B cell (primary cell): Measurements from ENCODE around the gene CLEC4G. TPM values are rescaled to one million over a fixed set of nuclear protein-coding genes. Genes with fewer than 3 reads are reported as not detected.

Experiments used
- ATAC-seq: fragments of 200-7000 bp; cut with Tn5 transposase; one replicate; pipeline ENCODE4 v1.10.0; 2021; ENCODE audit warnings: low read depth, mild to moderate bottlenecking, moderate number of reproducible peaks, moderate library complexity
- CTCF ChIA-PET: fragments of 350-600 bp; sonication (Branson Sonifier 250); formaldehyde crosslinking; loops from one replicate; lab custom pipeline; 2021; ENCODE audit warnings: antibody characterized with exemption, inconsistent platforms; lab: Charles Lee
- POLR2A ChIA-PET: fragments of 350-600 bp; sonication (Branson Sonifier 250); formaldehyde crosslinking; loops from one replicate; lab custom pipeline; 2021; ENCODE audit warnings: antibody characterized with exemption; lab: Charles Lee
- DNase-seq: peaks from one replicate; pipeline ENCODE4 v3.0.0; 2013
- H2AFZ ChIP-seq: 2 replicates; pipeline ENCODE4 v1.6.1; 2012; ENCODE audit warnings: mild to moderate bottlenecking, low read depth, low read length; ENCODE audit not compliant: insufficient read depth, poor library complexity, severe bottlenecking
- H3K27ac ChIP-seq, 2 donors: 1 replicate in 1 of 2; 2 replicates in 1 of 2; pipeline ENCODE4 v1.5.1; 2012 to 2013; ENCODE audit warnings: low read length in 2 of 2, mild to moderate bottlenecking in 2 of 2, moderate library complexity in 1 of 2
- H3K27me3 ChIP-seq, 4 experiments: fragments of 200-600 bp in 1 of 4; sonication (generic) in 1 of 4; replicated peaks in 1 of 4; 1 replicate in 2 of 4; 2 replicates in 2 of 4; pipeline versions ENCODE4 v1.6.1 to v1.7.0; 2013 to 2016; ENCODE audit warnings: low read length in 3 of 4, mild to moderate bottlenecking in 2 of 4, mixed read lengths in 1 of 4, moderate library complexity in 1 of 4; ENCODE audit not compliant: insufficient read depth in 4 of 4, control insufficient read depth in 3 of 4; ENCODE audit errors: control extremely low read depth in 1 of 4
- H3K36me3 ChIP-seq, 2 experiments: replicated peaks in 1 of 2; 1 replicate in 1 of 2; 2 replicates in 1 of 2; pipeline versions ENCODE4 v1.6.1 to v1.7.1; 2013; ENCODE audit warnings: low read length in 1 of 2; ENCODE audit not compliant: insufficient read depth in 2 of 2, control insufficient read depth in 1 of 2; ENCODE audit errors: control extremely low read depth in 1 of 2, extremely low read depth in 1 of 2
- H3K4me1 ChIP-seq, 2 donors: fragments of 200-600 bp in 1 of 2; sonication (generic) in 1 of 2; 1 replicate in 1 of 2; 2 replicates in 1 of 2; pipeline versions ENCODE4 v1.5.1 to v1.6.1; 2013 to 2017; ENCODE audit warnings: low read length in 2 of 2; ENCODE audit not compliant: control insufficient read depth in 2 of 2, insufficient read depth in 2 of 2
- H3K4me2 ChIP-seq: replicated peaks from 2 replicates; pipeline ENCODE3; 2012; ENCODE audit warnings: mild to moderate bottlenecking, low read depth, low read length; ENCODE audit not compliant: poor library complexity, severe bottlenecking
- H3K4me3 ChIP-seq, 5 experiments: fragments of 200-600 bp in 1 of 5; sonication (generic) in 1 of 5; 1 replicate in 3 of 5; 2 replicates in 2 of 5; pipeline versions ENCODE4 v1.5.1 to v1.7.0; 2011 to 2016; ENCODE audit warnings: low read length in 4 of 5, mild to moderate bottlenecking in 4 of 5, low read depth in 2 of 5, control low read depth in 1 of 5, moderate library complexity in 1 of 5; ENCODE audit not compliant: insufficient read depth in 1 of 5; ENCODE audit errors: control extremely low read depth in 1 of 5, extremely low read depth in 1 of 5
- H3K79me2 ChIP-seq: fragments of 200-600 bp; sonication (generic); one replicate; pipeline ENCODE4 v1.6.0; 2016; ENCODE audit warnings: low read length; ENCODE audit not compliant: control insufficient read depth, insufficient read depth
- H3K9ac ChIP-seq: fragments of 200-600 bp; sonication (generic); 2 replicates; pipeline ENCODE4 v1.6.1; 2017; ENCODE audit warnings: mild to moderate bottlenecking, low read length, moderate library complexity
- H3K9me3 ChIP-seq, 3 donors: one replicate each; pipeline versions ENCODE4 v1.6.1 to v1.7.1; 2013; ENCODE audit warnings: low read length in 2 of 3; ENCODE audit not compliant: control insufficient read depth in 2 of 3, insufficient read depth in 1 of 3; ENCODE audit errors: control extremely low read depth in 1 of 3
- H4K20me1 ChIP-seq: 2 replicates; pipeline ENCODE4 v1.6.0; 2012; ENCODE audit warnings: mild to moderate bottlenecking, low read length; ENCODE audit not compliant: insufficient read depth, control insufficient read depth, poor library complexity, severe bottlenecking
- H3K27ac Mint-ChIP-seq: one replicate; pipeline ENCODE4 v1.8.0; 2021; ENCODE audit warnings: mixed read lengths
- H3K27me3 Mint-ChIP-seq: one replicate; pipeline ENCODE4 v1.8.0; 2021; ENCODE audit warnings: mixed read lengths
- H3K4me1 Mint-ChIP-seq: one replicate; pipeline ENCODE4 v1.8.0; 2021; ENCODE audit warnings: mixed read lengths
- H3K4me3 Mint-ChIP-seq: one replicate; pipeline ENCODE4 v1.8.0; 2021; ENCODE audit warnings: mixed read lengths
- H3K9me3 Mint-ChIP-seq: one replicate; pipeline ENCODE4 v1.8.0; 2022; ENCODE audit warnings: mixed read lengths; ENCODE audit not compliant: insufficient read depth
- EZH2 ChIP-seq: IDR thresholded peaks from 2 replicates; pipeline ENCODE4 v1.6.1; 2012; ENCODE audit warnings: borderline replicate concordance, low read depth, mild to moderate bottlenecking, moderate library complexity, low read length; ENCODE audit not compliant: insufficient read depth, poor library complexity, severe bottlenecking
- WGBS: methylation state at CpG from one replicate; pipeline ENCODE4 v1.1.5; 2013; ENCODE audit warnings: missing lambda C conversion rate; ENCODE audit not compliant: insufficient coverage; 5-methylcytosine and 5-hydroxymethylcytosine counted together
- intact Hi-C: fragments of 100-400 bp; cut with micrococcal nuclease; formaldehyde crosslinking; loops from one replicate; pipeline ENCODE4 v1.10.0; 2022
- polyA plus RNA-seq: library from polyadenylated mRNA; depleted of rRNA; stranded (reverse); fragments of >200 nt; gene quantifications from 2 replicates; pipeline ENCODE4 v1.2.3, GENCODE V29; 2012
- total RNA-seq, 2 donors: library from RNA; stranded (reverse); fragments of 120-200 nt in 1 of 2; gene quantifications; 1 replicate in 1 of 2; 2 replicates in 1 of 2; pipeline versions ENCODE4 v1.2.3 to v1.2.4, GENCODE V29; 2013 to 2022
- TF ChIP-seq, protein P1 (sequence below): fragments of 200-600 bp; IDR thresholded peaks from one replicate; pipeline ENCODE4 v1.8.0; 2022; ENCODE audit warnings: antibody characterized with exemption, mild to moderate bottlenecking

Gene CLEC4G
- total and polyA plus RNA-seq, 2 donors (not counting 1 experiment from before 2014, with no cell fraction given) = 1.3 TPM; not detected in 1

DNA sequence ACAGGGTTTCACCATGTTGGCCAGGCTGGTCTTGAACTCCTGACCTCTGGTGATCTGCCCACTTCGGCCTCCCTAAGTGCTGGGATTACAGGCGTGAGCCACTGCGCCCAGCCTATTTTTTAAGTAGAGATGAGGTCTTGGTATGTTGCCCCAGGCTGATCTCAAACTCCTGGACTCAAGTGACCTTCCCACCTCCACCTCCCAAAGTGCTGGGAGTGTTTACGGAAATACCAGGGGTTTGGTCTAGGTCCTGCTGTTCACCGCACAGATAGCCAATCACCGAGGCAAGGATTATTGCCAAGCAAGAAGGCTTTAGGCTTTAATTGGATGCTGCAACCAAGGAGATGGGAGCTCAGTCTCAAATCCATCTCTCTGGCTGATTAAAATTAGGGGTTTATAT is 11.6 kb downstream of the CLEC4G start:
- Mint-ChIP-seq H3K27ac (no peak overlapping the region), H3K4me1 (peaks cover 51% of the 10 kb centered on the region), H3K4me3 (no peak overlapping the region), H3K9me3 (peaks cover 4% of the 10 kb centered on the region), H3K27me3 (no peaks in the 10 kb centered on the region)
- H2AFZ ChIP-seq = no peak overlapping the region
- peaks cover 2 to 16% (median 6%) of the 10 kb centered on the region in 3 donors for H3K9me3 ChIP-seq
- no peak for DNase-seq
- H4K20me1 ChIP-seq = no peaks in the 10 kb centered on the region
- ChIA-PET CTCF (interaction anchor here (0.8 to 1.8 kb wide), 3 partner anchors 26 to 39 kb away, joined by 3 to 6 read pairs (median 4); partner anchors contain the start of gene TRAPPC5), POLR2A (no interaction called here)
- WGBS = 97% methylated on average over 5 of the region's 6 CpGs
- TF ChIP-seq EZH2 = no peak
- peaks cover 34 to 53% of the 10 kb centered on the region in 2 donors for H3K4me1 ChIP-seq
- H3K9ac ChIP-seq = no peak overlapping the region
- H3K27me3 ChIP-seq = no peaks in the 10 kb centered on the region
- no peak overlapping the region for H3K4me2 ChIP-seq
- no peak for ATAC-seq
- no peaks in the 10 kb centered on the region for H3K36me3 ChIP-seq
- no peak overlapping the region for H3K4me3 ChIP-seq
- no peak overlapping the region for H3K27ac ChIP-seq
- H3K79me2 ChIP-seq = no peaks in the 10 kb centered on the region
- intact Hi-C loops = no loop called here

DNA sequence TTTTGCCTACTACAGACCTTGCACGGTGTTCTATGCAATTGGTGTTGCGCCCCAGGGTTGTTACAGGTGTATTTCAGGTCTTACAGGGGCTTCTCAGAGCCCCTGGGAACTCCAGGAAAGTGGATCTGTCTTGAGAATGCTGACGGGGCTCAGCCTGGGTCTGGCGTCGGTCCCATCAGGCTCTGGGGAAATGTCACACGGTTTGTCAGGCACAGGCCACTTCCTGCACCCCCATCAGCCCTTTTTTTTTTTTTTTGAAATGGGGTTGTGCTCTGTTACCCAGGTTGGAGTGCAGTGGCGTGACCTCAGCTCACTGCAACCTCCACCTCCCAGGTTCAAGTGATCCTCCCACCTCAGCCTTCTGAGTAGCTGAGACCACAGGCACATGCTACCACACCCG is 13.2 kb downstream of the CLEC4G start:
- Mint-ChIP-seq H3K9me3 (peaks cover 4% of the 10 kb centered on the region), H3K4me1 (peaks cover 63% of the 10 kb centered on the region), H3K27me3 (no peaks in the 10 kb centered on the region), H3K27ac (peak overlapping the region; percentile 83), H3K4me3 (peak overlapping the region; percentile 62)
- ChIA-PET POLR2A (interaction anchor here (0.7 to 1.7 kb wide), 3 partner anchors 13 to 35 kb away, joined by 4 to 5 read pairs (median 4); partner anchors contain the start of gene FCER2), CTCF (interaction anchor here (0.6 to 2.6 kb wide), 3 partner anchors 38 to 364 kb away, joined by 3 to 8 read pairs (median 5); partner anchors contain the start of gene TRAPPC5)
- Histone ChIP-seq H3K9ac (no peak overlapping the region), H3K36me3 (no peaks in the 10 kb centered on the region), H3K79me2 (no peaks in the 10 kb centered on the region), H3K27ac (peak overlapping the region; percentile 37 to 51), H3K27me3 (no peaks in the 10 kb centered on the region), H3K4me3 (no peak overlapping the region), H2AFZ (peak overlapping the region; percentile 32), H3K4me2 (peak overlapping the region; percentile 70), H3K9me3 (peaks cover 2 to 21% (median 6%) of the 10 kb centered on the region in 3 donors), H4K20me1 (no peaks in the 10 kb centered on the region), H3K4me1 (peaks cover 49 to 69% of the 10 kb centered on the region in 2 donors)
- WGBS = 21% methylated on average over 4 of the region's 8 CpGs
- peak; percentile 78 for ATAC-seq
- intact Hi-C loops = loop anchor here (1.0 to 5.0 kb wide), 3 partner anchors 13 to 36 kb away; partner anchors contain the start of gene TRAPPC5
- peak; percentile 83 for DNase-seq
- TF ChIP-seq, protein P1, sequence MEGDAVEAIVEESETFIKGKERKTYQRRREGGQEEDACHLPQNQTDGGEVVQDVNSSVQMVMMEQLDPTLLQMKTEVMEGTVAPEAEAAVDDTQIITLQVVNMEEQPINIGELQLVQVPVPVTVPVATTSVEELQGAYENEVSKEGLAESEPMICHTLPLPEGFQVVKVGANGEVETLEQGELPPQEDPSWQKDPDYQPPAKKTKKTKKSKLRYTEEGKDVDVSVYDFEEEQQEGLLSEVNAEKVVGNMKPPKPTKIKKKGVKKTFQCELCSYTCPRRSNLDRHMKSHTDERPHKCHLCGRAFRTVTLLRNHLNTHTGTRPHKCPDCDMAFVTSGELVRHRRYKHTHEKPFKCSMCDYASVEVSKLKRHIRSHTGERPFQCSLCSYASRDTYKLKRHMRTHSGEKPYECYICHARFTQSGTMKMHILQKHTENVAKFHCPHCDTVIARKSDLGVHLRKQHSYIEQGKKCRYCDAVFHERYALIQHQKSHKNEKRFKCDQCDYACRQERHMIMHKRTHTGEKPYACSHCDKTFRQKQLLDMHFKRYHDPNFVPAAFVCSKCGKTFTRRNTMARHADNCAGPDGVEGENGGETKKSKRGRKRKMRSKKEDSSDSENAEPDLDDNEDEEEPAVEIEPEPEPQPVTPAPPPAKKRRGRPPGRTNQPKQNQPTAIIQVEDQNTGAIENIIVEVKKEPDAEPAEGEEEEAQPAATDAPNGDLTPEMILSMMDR = no peak
- TF ChIP-seq EZH2 = no peak
